SK-N-SH treated with all-trans-retinoic acid at 6 μM for 48 hours (cell line): ENCODE measurements around the gene MEGF9.

ENCODE experiments used
- BACH2 ChIP-seq: fragments of 250-450 bp; sonication (Bioruptor Pico); IDR thresholded peaks from 2 replicates; pipeline ENCODE4 v1.9.0; 2021; ENCODE audit warnings: mild to moderate bottlenecking, borderline replicate concordance
- GLIS3 ChIP-seq: fragments of 250-450 bp; sonication (Bioruptor Pico); IDR thresholded peaks from 2 replicates; pipeline ENCODE4 v1.5.0; 2020; ENCODE audit warnings: mild to moderate bottlenecking, moderate library complexity
- ISL1 ChIP-seq: fragments of 250-450 bp; sonication (Bioruptor Pico); IDR thresholded peaks from 2 replicates; pipeline ENCODE4 v2.1.2; 2022; ENCODE audit warnings: mild to moderate bottlenecking, moderate library complexity
- OSR1 ChIP-seq: fragments of 250-450 bp; sonication (Bioruptor Pico); IDR thresholded peaks from 2 replicates; pipeline ENCODE4 v1.8.0; 2022; ENCODE audit warnings: moderate library complexity, mild to moderate bottlenecking, inconsistent platforms
- PATZ1 ChIP-seq: fragments of 250-450 bp; sonication (Bioruptor Pico); IDR thresholded peaks from 2 replicates; pipeline ENCODE4 v1.8.0; 2020; ENCODE audit warnings: mild to moderate bottlenecking, moderate library complexity, borderline replicate concordance
- POU6F1 ChIP-seq: fragments of 250-450 bp; sonication (Bioruptor Pico); IDR thresholded peaks from 2 replicates; pipeline ENCODE4 v1.8.0; 2021; ENCODE audit warnings: low read depth, mild to moderate bottlenecking, moderate library complexity, borderline replicate concordance
- RARB ChIP-seq: fragments of 250-450 bp; sonication (Bioruptor Pico); IDR thresholded peaks from 2 replicates; pipeline ENCODE4 v1.8.0; 2021; ENCODE audit warnings: mild to moderate bottlenecking, moderate library complexity
- SNAI2 ChIP-seq: fragments of 250-450 bp; sonication (Bioruptor Pico); IDR thresholded peaks from 2 replicates; pipeline ENCODE4 v1.5.0; 2020; ENCODE audit warnings: mild to moderate bottlenecking, moderate library complexity
- TCF4 ChIP-seq: fragments of 250-450 bp; sonication (Bioruptor Pico); IDR thresholded peaks from 2 replicates; pipeline ENCODE4 v1.8.0; 2021; ENCODE audit warnings: mild to moderate bottlenecking, moderate library complexity, borderline replicate concordance
- ZC3H10 ChIP-seq: fragments of 250-450 bp; sonication (Bioruptor Pico); IDR thresholded peaks from 2 replicates; pipeline ENCODE4 v1.5.1; 2021; ENCODE audit warnings: mild to moderate bottlenecking, moderate library complexity
- ZFP3 ChIP-seq: fragments of 250-450 bp; sonication (Bioruptor Pico); IDR thresholded peaks from 2 replicates; pipeline ENCODE4 v1.5.0; 2020; ENCODE audit warnings: mild to moderate bottlenecking, moderate library complexity
- ZFP30 ChIP-seq: fragments of 450-650 bp; formaldehyde crosslinking; IDR thresholded peaks from 2 replicates; pipeline ENCODE4 v1.5.0; 2022; ENCODE audit warnings: mild to moderate bottlenecking, moderate library complexity
- ZNF70 ChIP-seq: fragments of 450-650 bp; formaldehyde crosslinking; IDR thresholded peaks from 2 replicates; pipeline ENCODE4 v1.5.0; 2020; ENCODE audit warnings: mild to moderate bottlenecking, moderate library complexity

- no peak for TF ChIP-seq TCF4
- TF ChIP-seq POU6F1 (CRISPR knock-in tag): no peak
- TF ChIP-seq ZNF70 (CRISPR knock-in tag): no peak
- no peak for TF ChIP-seq PATZ1 (CRISPR knock-in tag)
- TF ChIP-seq BACH2 (CRISPR knock-in tag): no peak
- TF ChIP-seq GLIS3 (CRISPR knock-in tag): no peak
- no peak for TF ChIP-seq ISL1 (CRISPR knock-in tag)
- no peak for TF ChIP-seq OSR1
- TF ChIP-seq ZFP30 (CRISPR knock-in tag): no peak
- TF ChIP-seq ZC3H10 (CRISPR knock-in tag): no peak
- peak; percentile 93 for TF ChIP-seq ZFP3 (CRISPR knock-in tag)
- TF ChIP-seq SNAI2 (CRISPR knock-in tag): no peak
- no peak for TF ChIP-seq RARB
Observed at GRCh38 chr9:120735415-120736126, 21.3 kb upstream of the MEGF9 start.
